GM12892 (cell line): ENCODE measurements around the gene NEU1.

Experiments used
- POLR2A ChIP-seq: IDR thresholded peaks from 2 replicates; pipeline ENCODE4 v1.6.1; 2011; ENCODE audit warnings: low read depth, low read length, control low read depth
- TAF1 ChIP-seq: IDR thresholded peaks from 2 replicates; pipeline ENCODE4 v1.6.1; 2011; ENCODE audit warnings: low read depth, mild to moderate bottlenecking, control low read depth, low read length, borderline replicate concordance

DNA sequence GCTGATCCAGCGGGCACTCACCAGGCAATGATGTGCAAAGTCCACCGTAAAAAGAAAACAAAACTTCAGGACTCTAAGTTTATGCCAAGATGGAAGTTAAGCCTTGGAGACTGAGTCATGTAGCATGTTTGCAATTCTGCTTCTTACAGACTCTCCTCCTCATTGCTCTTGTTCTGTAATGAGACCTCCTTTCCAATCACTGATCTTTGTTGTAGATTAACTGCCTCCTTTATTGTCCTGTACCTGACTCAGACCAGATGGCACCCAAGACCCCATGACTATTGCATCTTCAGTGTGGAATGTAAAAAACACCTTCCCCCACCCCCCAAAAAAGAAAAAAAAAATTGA is 11.2 kb downstream of the NEU1 start:
- TF ChIP-seq POLR2A (no peak), TAF1 (no peak)
